ENCODE results near the gene C16orf78.

GRCh38 chr16:49398761-49399160, 25.2 kb downstream of the C16orf78 start:
- TF ChIP-seq CTCF (IDR thresholded peaks at IDR 0.05), result no peak
- TF ChIP-seq POLR2A (IDR thresholded peaks at IDR 0.05), result no peak
